Epithelial cell of proximal tubule (primary cell): ENCODE measurements around the gene QRFPR. TPM values are rescaled to one million over a fixed set of nuclear protein-coding genes. Genes with fewer than 3 reads are reported as not detected.

ENCODE experiments used
- DNase-seq: peaks from one replicate; pipeline ENCODE4 v3.0.0-alpha.2; 2011; ENCODE audit warnings: low read depth
- H3K4me3 ChIP-seq: 2 replicates; pipeline ENCODE4 v1.5.1; 2011; ENCODE audit warnings: low read depth, mild to moderate bottlenecking, low read length
- CTCF ChIP-seq: conservative IDR thresholded peaks from 2 replicates; pipeline ENCODE4 v1.5.1; 2012; ENCODE audit warnings: low read depth, mild to moderate bottlenecking, low read length
- total RNA-seq: library from RNA; depleted of rRNA; stranded (reverse); fragments of >200 nt; gene quantifications from 2 replicates; pipeline ENCODE4 v1.2.3, GENCODE V29; 2015

Gene QRFPR
- total RNA-seq, 1 donor from 2014 or later: not detected

GRCh38 chr4:121375262-121375661 is 5.6 kb downstream of the QRFPR start:
- H3K4me3 ChIP-seq: no peak overlapping the region
- no peak for TF ChIP-seq CTCF
- DNase-seq: peak; percentile 74

GRCh38 chr4:121373841-121374240 is 7.0 kb downstream of the QRFPR start:
- DNase-seq: no peak
- no peak overlapping the region for H3K4me3 ChIP-seq
- TF ChIP-seq CTCF: no peak

- TF ChIP-seq CTCF: peak; percentile 67
- no peak overlapping the region for H3K4me3 ChIP-seq
- DNase-seq: no peak
Observed at GRCh38 chr4:121370729-121371325, 10.0 kb downstream of the QRFPR start.

- DNase-seq: no peak
- TF ChIP-seq CTCF: no peak
- no peak overlapping the region for H3K4me3 ChIP-seq
Observed at GRCh38 chr4:121360495-121360894, 20.3 kb downstream of the QRFPR start.

- TF ChIP-seq CTCF: no peak
- no peak for DNase-seq
- H3K4me3 ChIP-seq: no peak overlapping the region
Observed at GRCh38 chr4:121358473-121358872, 22.3 kb downstream of the QRFPR start.

- H3K4me3 ChIP-seq: no peak overlapping the region
- no peak for DNase-seq
- no peak for TF ChIP-seq CTCF
Observed at GRCh38 chr4:121353213-121353612, 27.6 kb downstream of the QRFPR start.

- H3K4me3 ChIP-seq: no peak overlapping the region
- no peak for DNase-seq
- no peak for TF ChIP-seq CTCF
Observed at GRCh38 chr4:121344098-121344497, 36.7 kb downstream of the QRFPR start.
